Measurements from ENCODE around the gene FRS2.

The FRS2 gene

DNA sequence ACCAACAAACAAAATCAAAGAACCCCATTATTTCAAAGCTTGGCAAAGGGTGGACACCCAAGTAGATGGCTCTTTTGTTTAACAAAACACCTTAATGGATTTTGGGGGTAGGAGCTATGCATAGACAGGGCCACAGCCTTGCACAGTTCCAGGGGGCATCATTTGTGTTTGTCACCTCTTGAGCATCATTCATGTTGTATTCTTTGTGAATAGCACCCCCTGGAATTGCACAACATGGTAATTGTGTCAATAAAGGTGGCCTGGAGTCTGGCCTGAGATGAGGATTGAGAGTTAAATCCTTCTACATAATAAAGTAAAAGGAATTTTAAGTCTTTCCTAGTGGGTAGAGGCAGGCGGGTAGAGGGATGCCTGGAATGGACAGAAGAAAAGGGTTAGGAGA lies 3.3 kb upstream of the FRS2 start:
- DNase-seq, result no peak

DNA sequence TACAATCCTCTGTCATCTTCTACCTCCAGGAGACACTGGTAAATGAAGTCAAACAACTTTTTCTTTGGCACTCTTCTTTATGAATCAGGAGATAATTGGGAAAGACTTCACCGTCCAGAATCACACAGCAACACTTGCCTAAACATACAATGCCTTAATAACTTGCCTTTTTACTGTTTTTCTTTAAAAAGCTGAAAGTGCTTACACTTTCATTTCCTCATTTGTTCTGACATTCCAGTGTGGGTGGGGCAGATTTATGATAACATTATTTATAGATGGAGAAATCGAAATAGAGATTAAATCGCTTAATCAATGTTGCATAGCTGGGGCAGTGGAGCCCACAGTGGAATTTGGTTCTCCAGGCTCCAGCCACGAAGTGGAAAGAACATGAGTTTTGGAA lies 2.8 kb upstream of the FRS2 start:
- DNase-seq, result no peak

DNA sequence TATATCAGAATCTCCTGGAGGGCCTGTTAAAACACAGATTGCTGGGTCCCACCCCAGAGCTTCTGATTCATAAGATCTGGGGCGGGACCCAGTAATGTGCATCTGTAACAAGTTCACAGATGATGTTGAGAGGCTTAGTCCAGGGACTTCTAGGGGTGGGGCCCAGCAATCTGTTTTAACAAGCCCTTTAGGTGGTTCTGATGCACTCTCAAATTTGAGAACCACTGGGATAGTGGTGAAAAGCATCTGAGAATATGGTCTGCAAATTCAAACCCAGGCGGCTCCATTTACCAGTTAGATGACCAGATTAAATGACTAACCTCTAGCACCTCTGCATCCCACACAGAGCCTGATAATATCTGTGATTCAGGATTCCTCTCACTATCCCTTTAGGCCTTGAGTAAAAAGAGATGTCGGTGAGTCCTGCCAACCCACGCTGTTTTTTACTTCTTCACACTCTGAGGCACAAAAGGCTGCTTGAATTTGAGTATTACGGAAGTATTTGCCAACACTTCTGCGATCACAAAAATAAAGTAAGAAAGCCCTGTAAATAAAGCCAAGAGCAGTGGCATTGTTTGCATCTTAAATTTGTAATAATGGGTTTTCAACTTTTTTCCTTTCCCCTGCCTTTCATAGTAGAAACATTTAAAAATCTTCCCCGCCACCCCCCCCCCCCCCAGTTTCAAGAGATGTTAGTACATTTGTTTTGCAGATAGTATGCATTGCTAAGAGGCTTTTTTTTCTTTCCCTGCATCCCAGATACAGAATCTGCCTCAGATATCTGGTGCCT lies 1.8 kb upstream of the FRS2 start:
- DNase-seq, result no peak

DNA sequence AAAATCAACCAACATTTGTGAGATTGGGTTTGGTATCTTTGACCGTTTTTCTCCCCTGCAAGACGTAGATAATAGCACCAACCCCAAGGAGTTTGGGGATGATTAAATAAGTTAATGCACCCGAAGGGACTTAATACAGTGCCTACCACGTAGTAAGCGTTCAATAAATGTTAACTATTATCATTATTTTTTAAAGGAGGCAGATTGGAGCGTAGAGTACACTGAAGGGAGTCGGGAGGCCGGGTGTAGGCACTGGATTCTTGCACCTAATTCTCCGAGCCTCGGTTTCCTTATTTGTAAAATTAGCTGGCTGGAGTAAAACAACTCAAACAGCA lies 367 bp upstream of the FRS2 start:
- no peak for DNase-seq

DNA sequence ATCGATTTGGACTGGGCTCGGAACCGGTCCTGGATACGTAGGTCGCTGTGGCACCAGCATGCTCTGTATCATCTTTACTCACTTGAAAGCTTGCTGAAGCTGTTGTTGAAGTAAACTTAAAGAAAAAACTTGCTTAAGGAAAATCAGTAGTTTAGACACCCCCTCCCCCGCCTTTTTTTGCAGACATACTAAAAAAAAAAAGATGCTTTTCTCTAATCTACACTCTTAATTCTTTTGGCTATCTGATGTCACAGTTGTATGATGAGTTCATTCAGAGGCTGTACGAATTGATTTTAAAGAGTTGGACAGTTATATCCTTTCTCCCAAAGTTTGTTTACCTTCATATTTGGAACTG lies 865 bp downstream of the FRS2 start:
- no peak for DNase-seq

DNA sequence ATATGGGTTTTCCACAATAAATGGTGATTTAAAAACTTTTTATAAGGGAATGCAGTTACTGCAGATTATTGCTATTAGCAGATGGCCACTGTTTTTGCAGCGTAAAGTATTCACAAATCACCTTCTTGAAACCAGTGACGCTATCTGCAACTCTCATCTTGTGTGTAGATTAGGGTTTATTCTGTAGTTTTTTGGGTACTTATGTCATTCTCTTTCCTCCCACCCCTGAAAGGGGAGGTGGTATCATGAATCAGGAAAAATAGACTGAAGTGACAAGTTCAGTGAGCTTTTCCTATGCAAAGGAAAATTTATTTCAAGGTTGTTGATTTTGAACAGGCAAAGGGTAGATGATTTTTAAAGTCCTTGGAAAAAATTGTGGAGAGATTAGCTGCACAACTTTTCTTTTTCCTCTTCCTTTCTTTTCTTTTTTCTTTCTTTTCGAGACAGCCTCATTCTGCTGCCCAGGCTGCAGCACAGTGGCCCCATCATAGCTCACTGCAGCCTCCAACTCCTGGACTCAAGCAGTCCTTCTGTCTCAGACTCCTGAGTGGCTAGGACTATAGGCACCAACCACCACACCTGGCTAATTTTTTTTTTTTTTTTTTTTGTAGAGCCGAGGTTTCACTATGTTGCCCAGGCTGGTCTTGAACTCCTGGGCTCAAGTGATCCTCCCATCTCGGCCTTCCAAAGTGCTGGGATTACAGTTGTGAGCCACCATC lies 1.6 kb downstream of the FRS2 start:
- DNase-seq, result no peak

DNA sequence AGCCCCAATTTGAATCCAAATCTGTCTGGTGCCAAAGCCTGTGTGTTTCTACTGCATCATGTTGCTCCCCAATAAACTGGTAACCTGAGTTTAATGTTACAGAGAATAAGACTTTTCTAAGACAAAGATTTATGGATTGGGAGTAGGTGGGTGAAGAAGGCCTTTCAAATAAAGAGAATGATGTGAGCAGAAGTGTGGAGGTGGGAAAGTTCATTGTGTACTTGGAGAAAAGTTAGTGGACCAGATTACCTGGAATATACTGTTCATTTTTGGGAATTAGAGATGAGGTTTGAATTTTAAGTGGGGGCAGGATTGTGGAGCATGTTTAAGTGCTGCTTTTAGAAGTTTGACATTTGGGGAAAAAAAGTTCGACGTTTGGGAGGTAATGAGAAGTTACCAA lies 3.1 kb downstream of the FRS2 start:
- DNase-seq, result no peak

DNA sequence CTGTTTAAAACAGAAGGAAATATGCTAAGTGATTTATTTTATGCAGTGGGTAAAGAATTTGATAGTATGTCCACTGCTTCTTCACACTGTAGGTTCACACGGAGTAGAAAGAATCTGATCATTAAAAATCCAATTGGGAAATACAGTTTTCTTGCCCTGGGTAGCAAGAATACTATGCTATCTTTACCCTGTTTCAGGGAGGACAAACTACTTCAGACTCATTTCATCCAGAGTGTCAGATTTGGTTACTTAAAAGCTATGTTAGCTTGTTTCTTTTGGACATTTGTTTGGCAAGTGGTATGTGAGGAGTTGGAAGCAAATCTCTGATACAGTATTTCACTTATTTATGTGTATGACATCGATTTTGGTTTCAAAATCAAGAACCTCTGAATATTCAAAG lies 4.3 kb downstream of the FRS2 start:
- DNase-seq, result no peak

DNA sequence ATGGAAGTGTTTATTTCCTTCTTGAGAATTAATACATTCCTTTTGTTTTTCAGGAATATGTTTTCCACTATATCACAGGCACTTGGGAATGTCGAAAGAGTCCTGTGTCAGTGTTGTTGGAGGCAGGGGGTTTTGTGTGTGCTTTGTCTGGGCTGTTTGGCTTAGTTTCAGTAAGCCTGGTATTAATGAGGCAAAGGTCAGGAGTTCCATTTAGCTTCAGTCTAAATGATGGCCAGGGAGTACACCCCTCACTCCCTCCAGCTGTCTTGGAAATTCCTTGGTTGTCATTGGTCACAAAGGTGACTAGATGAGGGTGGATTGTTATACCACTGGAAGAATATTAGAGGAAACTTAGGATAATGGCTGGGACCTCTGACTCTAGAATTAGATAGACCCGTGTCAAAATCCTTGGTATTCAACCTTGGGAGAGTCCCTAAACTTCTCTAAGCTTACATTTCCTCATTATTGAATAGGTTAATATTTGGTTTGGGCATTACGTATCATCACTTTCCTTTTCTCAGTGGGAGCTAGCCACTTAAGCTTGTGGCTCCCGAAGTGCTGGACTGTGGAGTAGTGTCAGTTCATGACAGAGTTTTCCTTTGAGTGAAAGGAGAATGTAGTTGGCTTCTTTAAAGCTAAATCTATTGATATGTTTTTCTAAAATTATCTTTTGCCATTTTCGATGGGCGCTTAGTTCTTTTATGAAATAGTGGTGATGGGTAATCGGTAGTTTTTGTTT lies 5.2 kb downstream of the FRS2 start:
- DNase-seq, result no peak

- DNase-seq, result no peak
Measured at GRCh38 chr12:69476276-69477017, 6.3 kb downstream of the FRS2 start.

DNA sequence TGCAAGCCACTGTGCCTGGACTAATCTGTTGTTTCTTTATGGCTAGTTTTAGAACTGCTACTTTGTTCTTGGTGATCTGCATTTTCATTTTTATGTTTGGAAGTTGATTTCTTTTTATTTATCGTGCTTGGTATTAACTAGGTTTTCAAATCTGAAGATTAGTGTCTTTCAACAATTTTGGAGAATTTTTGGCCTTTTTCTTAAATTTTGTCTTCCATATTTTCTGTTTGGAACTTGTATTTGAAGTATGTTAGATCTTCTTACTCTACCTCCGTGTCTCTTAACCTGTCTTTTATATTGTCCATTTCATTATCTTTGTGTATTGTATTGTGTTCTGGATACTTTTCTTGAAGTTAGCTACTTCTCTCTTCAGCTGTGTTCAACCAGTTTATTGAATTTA lies 9.5 kb downstream of the FRS2 start:
- no peak for DNase-seq

- no peak for DNase-seq
Measured at GRCh38 chr12:69480698-69481097, 10.5 kb downstream of the FRS2 start.

- no peak for DNase-seq
Measured at GRCh38 chr12:69481133-69481532, 10.9 kb downstream of the FRS2 start.

DNA sequence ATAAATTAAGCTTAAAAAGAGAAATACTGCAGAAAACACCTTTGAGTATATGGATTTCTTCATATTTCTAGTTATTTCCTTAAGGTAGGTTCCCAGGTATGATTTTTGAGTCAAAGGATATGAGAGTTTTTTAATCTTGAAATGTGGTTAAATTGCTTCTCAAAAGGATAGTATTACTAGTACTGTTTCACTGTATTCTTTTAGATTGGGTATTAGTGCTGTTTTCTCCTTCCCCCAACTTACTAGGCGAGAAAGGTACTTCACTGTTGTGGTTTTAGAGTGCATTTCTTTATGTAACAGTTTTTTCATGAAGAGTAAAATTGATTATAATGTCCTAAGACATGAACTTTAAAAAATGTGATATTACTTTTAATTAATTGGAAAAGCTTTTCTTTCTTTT lies 13.5 kb downstream of the FRS2 start:
- no peak for DNase-seq

DNA sequence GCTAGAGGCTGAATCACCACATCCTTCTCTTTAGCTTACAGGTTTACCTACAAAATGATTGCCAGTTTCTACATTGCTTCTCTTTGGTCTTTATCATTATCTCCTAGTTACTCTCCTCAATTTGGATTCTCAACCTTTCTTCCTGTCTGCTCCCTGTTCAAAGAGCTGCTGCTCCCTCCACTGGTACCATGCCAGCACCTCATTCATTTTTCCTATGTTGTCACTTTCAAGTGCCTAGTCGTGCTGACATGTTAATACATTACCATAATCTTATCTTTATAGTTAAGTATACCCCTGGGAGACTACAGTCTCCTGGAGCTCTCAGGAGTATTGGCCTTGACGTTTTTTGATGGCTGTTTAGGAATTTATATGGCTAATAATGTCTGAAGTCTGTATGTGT lies 14.2 kb downstream of the FRS2 start:
- DNase-seq, result no peak

DNA sequence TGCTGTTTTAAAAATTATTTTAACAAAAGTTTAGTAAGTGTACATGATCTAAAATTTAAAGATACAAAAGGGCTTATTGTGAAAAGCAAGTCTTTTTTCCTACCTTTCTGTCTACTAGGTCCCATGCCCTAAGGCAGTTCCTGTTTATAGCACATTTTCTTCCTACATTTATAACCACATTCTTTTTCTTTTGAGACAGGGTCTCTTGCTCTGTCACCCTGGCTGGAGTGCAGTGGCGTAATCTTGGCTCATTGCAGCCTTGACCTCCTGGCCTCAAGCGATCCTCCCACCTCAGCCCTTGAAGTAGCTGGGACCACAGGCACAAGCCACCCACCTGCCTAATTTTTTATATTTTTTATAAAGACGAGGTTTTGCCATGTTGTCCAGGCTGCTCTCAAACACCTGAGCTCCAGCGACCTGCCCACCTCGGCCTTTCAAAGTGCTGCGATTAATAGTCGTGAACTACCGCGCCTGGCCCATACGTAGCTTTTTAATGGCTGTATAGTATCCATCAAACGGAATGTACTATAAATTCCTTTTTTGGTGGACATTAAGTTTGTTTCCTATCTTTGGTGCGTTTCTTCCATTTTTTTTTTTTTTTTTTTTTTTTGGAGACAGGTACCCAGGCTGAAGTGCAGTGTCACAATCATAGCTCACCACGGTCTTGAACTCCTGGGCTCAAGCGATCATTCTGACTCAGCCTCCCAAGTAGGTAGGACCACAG lies 20.9 kb downstream of the FRS2 start:
- DNase-seq, result no peak

DNA sequence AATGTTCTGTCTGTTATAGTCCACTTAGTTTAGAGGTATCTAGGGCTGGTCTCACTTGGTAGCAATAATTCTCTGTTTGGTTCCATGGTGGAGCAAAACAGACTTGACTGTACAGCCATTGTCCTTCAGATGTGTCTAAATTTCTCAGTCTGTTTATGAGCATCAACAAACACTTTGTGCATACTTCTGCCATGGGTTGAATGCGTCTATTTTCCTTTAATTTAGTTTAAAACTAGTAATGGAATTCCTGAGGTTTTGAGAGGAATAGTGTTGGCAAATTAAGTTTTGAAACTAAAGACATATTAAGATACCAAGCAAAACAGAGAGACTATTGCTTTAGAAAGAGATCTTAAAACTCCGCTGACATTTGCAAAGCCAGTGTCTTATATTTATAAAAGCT lies 22.6 kb downstream of the FRS2 start:
- DNase-seq, result no peak

GRCh38 chr12:69495071-69495470 lies 24.9 kb downstream of the FRS2 start:
- no peak for DNase-seq

DNA sequence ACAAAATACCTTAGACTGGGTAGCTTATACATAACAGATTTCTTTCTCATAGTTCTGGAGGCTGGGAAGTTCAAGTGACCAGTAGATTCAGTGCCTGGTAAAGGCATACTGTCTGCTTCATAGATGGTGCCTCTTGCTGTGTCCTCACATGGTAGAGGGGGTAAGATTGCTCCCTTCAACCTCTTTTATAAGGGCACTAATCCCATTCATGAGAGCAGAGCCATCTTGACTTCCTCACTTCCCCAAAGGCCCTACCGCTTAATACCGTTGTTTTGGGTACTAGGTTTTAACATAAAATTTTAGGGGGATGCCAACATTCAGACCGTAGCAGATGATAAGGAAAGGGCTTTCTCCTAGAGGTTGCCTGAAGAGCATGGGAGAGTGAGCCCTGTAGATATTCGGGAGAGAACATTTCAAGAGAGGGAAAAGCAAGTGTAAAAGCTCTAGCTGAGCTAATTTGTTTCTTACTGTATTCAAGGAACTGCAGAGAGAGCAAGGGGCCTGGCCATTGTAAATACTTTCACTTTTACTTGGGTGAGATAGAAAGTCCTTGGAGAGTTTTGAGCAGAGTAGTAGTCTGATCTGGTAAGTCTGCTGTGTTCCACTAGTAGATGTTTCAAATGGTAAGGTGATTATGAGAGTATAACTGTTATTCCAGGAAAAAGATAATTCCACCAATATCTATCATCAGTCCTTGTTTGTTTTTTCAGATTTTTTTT lies 27.3 kb downstream of the FRS2 start:
- no peak for DNase-seq

DNA sequence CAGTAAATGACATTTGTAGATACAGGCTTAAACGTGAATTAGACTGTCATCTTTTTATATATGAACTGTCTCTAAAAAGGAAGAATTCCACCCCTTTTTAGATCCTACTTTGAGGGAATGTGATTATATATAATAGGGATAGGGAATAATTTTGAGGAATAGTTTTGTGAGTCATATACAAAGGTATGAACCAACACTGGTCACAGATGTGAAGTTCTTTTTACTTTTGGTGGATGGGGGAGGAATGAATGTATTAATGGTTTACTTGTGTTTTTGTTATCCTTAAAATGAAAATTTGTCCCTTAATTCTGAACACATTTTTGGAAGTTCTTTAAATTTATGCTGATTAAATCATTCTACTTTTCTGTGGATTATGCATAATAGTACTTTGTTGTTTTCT lies 30.4 kb downstream of the FRS2 start:
- no peak for DNase-seq

GRCh38 chr12:69501154-69501895 lies 31.1 kb downstream of the FRS2 start:
- DNase-seq, result no peak

Data from DMS53 (cell line).